ENCODE results near the gene EPHA6.

EPHA6 gene

DNA sequence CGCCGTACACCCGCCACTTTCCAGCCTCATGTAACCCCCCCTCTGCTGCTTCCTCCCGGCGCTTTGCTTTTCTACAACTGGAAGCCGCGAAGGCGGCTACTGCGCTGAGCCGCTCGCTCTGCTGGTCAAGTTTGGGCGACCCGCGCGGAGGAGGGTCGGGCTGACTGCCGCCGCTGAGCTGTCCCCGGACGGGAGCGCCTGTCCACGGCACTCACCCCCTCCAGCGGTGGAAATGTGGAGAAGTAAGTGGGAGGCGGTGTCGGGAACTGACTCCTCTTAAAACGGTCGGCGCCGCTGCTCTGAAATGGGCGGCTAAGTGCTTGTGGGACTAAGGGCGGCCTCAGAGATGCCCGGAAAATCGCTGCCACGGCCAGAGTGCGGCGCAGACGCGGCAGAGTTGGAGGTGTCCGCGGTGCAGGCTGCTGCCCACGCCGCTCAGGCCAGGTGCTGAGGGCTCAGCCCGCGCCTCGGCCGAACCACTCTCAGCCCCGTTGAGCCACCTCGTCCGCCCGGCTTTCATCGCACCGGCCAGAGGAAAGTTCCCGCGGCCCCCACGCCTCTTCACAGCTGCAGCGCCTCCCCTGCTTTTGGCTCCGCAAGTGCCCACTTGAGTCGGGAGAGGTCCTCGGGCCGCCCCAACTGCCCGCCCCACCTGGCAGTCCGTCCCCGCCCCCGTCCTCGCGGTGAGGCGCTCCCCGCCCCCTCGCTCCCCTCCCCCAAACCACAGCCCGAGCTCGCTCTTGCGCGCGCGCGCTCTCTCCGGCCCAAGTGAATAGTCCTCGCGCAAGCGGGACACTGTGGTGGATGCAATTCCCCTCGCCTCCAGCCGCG lies at the start of gene EPHA6:
Gene EPHA6, plus strand, starts transcription at position 775 of the 831 bp plus-strand sequence.
- Mint-ChIP-seq H3K4me3 (peak within 1 kb of the TSS; percentile 57 to 78), H3K36me3 (no peaks in the 10 kb centered on the region), H3K27me3 (peaks cover 27 to 37% of the 10 kb centered on the region in 2 donors), H3K4me1 (peaks cover 9 to 15% of the 10 kb centered on the region in 2 donors), H3K9me3 (no peaks in the 10 kb centered on the region), H3K27ac (no peak within 1 kb of the TSS)
- ATAC-seq (replicated peaks): peak; percentile 8 to 11
- DNase-seq: no peak

DNA sequence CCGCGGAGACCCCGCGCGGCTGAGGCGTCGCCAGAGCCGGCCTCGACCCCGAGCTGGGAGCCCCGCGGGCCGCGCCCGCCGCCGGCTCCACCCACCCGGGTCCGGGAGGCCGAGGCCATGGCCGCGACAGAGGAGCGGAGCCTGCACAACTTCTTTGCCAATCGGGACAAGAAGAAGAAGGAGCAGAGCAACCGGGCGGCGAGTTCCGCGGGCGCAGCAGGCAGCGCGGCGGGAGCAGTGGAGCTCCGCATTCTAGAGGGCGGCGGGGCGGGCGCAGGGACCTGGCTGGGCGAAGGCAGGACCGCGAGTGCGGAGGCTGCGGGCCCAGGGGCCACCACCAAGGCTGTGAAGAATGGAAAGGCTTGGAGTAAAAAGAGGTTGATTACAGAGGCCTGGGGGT lies 37.6 kb upstream of the EPHA6 start:
- Mint-ChIP-seq H3K27me3 (no peaks in the 10 kb centered on the region), H3K4me1 (no peaks in the 10 kb centered on the region), H3K36me3 (no peaks in the 10 kb centered on the region), H3K9me3 (peaks cover 10 to 15% of the 10 kb centered on the region in 2 donors), H3K4me3 (no peak overlapping the region), H3K27ac (no peak overlapping the region)
- no peak for DNase-seq
- no peak for ATAC-seq (replicated peaks)

- Mint-ChIP-seq H3K27ac (no peak overlapping the region), H3K4me3 (no peak overlapping the region), H3K36me3 (no peaks in the 10 kb centered on the region), H3K9me3 (peaks cover 6 to 14% of the 10 kb centered on the region in 2 donors), H3K27me3 (no peaks in the 10 kb centered on the region), H3K4me1 (no peaks in the 10 kb centered on the region)
- DNase-seq (no peak), ATAC-seq (replicated peaks) (no peak)
Observed at GRCh38 chr3:96779810-96780209, 34.6 kb upstream of the EPHA6 start.

DNA sequence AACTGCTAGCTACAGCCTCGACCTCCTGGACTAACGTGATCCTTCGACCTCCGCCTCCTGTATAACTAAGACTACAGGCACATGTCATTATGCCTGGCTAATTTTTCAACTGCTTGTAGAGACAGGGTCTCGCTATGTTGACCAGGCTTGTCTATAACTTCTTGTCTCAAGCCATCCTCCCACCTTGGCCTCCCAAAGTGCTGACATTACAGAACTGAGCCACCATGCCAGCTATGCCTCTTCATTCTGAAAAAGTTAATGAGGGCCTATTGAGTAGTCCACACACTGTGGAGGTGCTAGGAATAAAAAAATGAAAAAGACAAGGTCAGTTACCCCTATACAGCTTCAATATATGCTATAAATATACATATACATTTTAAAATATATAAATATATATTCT lies 18.3 kb upstream of the EPHA6 start:
- no peaks in the 10 kb centered on the region for H3K27me3 Mint-ChIP-seq
- DNase-seq: no peak
- no peak overlapping the region for H3K4me3 Mint-ChIP-seq
- no peak overlapping the region for H3K27ac Mint-ChIP-seq
- no peaks in the 10 kb centered on the region for H3K36me3 Mint-ChIP-seq
- H3K9me3 Mint-ChIP-seq: peaks cover 4 to 5% of the 10 kb centered on the region in 2 donors
- no peak for ATAC-seq (replicated peaks)
- no peaks in the 10 kb centered on the region for H3K4me1 Mint-ChIP-seq

- Mint-ChIP-seq H3K27ac (no peak overlapping the region), H3K27me3 (no peaks in the 10 kb centered on the region), H3K9me3 (peaks cover 3 to 4% of the 10 kb centered on the region in 2 donors), H3K4me3 (no peak overlapping the region), H3K4me1 (no peaks in the 10 kb centered on the region), H3K36me3 (no peaks in the 10 kb centered on the region)
- no peak for DNase-seq
- ATAC-seq (replicated peaks): no peak
Observed at GRCh38 chr3:96803870-96804269, 10.5 kb upstream of the EPHA6 start.

DNA sequence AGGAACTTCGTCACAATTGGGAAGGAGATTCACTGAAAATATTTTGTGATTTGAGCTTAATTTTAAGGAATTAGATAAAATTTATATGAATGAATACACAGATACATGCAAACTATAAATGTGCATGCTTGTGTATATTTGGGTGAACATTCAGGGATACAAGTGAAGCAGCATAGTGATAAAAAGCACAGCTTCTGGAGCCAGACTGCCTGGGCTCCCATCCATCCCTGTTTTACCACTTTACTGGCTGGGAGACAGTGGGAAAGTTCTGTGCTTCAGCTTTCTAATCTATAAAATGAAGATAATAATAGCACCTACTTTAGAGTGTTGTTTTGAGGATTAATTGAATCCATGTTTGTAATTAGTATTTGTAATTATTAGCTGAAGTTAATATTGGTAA lies 8.1 kb upstream of the EPHA6 start:
- Mint-ChIP-seq H3K9me3 (no peaks in the 10 kb centered on the region), H3K27me3 (no peaks in the 10 kb centered on the region), H3K27ac (no peak overlapping the region), H3K36me3 (no peaks in the 10 kb centered on the region), H3K4me1 (no peaks in the 10 kb centered on the region), H3K4me3 (no peak overlapping the region)
- DNase-seq: no peak
- no peak for ATAC-seq (replicated peaks)

DNA sequence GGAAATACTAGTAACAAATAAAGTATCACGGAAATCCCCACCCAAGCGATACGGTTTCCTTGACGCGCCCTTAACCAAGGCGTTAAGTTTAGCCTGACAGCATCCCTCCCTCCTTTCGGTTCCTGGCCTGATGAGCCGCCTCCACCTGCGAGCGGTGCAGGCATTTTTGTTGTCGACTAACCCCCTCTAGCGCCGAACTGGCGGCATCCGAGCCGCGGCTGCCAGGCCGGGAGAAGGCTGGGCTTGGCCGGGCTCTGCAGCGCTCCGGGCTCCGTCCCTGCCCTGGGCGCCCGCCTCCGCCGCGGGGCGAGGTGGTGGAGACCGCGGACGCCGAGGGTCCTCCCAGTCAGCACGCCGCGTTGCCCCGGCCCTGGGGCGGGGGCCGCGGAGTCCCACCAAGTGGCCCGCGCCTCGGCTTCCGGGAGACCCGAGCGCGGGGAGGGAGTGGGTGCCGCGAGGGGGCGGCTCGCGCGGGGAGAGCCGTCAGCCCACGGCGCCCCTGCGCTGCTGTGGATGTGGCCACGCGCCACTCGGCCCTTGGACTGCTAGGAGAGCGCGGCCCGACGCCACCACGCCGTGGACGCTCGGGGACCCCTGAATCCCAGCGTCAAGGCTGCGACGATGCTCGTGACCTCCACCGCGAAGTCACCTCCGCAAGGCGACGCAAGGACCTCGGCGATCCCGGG lies 1.1 kb upstream of the EPHA6 start:
- no peaks in the 10 kb centered on the region for H3K36me3 Mint-ChIP-seq
- DNase-seq: peak; percentile 74
- ATAC-seq (replicated peaks): peak; percentile 97
- peaks cover 27 to 37% of the 10 kb centered on the region in 2 donors for H3K27me3 Mint-ChIP-seq
- no peaks in the 10 kb centered on the region for H3K9me3 Mint-ChIP-seq
- peaks cover 9 to 15% of the 10 kb centered on the region in 2 donors for H3K4me1 Mint-ChIP-seq
- H3K27ac Mint-ChIP-seq: no peak overlapping the region
- peak overlapping the region; percentile 5 to 78 for H3K4me3 Mint-ChIP-seq

DNA sequence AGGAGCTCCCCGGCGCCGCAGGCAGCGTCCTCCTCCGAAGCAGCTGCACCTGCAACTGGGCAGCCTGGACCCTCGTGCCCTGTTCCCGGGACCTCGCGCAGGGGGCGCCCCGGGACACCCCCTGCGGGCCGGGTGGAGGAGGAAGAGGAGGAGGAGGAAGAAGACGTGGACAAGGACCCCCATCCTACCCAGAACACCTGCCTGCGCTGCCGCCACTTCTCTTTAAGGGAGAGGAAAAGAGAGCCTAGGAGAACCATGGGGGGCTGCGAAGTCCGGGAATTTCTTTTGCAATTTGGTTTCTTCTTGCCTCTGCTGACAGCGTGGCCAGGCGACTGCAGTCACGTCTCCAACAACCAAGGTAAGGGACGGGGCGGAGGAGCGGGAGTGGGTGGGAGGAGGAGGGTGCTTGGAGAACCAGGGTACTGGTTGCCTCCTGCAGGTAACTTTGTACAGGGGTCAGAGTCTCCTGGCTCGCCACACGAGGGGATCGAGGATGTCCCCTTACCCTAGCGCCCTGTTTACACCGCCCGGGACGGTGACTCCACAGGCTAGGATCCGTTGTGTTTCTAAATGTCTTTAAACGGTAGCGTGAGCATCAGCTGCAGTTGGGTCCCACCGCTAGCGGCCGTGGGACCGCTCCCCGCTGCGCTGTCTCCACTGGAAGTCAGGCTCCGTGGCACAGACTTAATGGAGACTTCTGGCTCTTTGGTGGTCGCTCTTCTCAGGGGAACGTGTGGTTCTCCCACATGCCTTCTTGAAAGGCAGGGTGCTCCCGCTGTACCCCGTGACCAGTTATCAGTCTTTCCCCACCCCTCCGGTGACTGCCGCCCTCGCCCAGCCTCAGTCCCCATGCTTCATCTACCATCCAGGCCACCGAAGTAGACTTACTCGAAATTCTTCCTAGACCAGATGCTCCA lies 515 bp downstream of the EPHA6 start:
- Mint-ChIP-seq H3K4me1 (peaks cover 9 to 15% of the 10 kb centered on the region in 2 donors), H3K36me3 (no peaks in the 10 kb centered on the region), H3K27ac (no peak overlapping the region), H3K27me3 (peaks cover 27 to 37% of the 10 kb centered on the region in 2 donors), H3K4me3 (peak overlapping the region in 1 of 2 donors; percentile 30), H3K9me3 (no peaks in the 10 kb centered on the region)
- DNase-seq: no peak
- ATAC-seq (replicated peaks): no peak

GRCh38 chr3:96831175-96831574 lies 16.8 kb downstream of the EPHA6 start:
- Mint-ChIP-seq H3K36me3 (no peaks in the 10 kb centered on the region), H3K4me3 (no peak overlapping the region), H3K27me3 (no peaks in the 10 kb centered on the region), H3K4me1 (no peaks in the 10 kb centered on the region), H3K9me3 (no peaks in the 10 kb centered on the region), H3K27ac (no peak overlapping the region)
- DNase-seq (no peak), ATAC-seq (replicated peaks) (no peak)

DNA sequence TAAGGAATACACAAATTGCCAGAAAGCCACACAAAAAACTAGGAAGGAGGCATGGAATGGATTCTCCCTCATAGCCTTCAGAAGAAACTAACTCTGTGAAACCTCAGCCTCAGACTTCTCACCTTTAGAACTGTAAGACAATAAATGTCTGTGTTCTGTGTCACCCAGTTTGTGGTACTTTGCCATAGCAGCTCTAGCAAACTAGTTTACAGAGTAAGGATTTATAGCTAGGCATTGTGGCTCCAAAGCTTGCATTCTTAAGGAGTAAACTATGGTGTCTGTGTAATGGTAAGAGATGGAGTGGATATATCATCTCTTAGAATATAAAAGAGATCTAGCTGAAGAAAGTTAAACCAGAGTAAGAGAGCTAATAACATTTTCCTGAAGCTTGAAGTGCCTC lies 18.9 kb downstream of the EPHA6 start:
- Mint-ChIP-seq H3K36me3 (no peaks in the 10 kb centered on the region), H3K4me1 (no peaks in the 10 kb centered on the region), H3K27me3 (no peaks in the 10 kb centered on the region), H3K9me3 (peaks cover 0 to 3% of the 10 kb centered on the region in 2 donors), H3K27ac (no peak overlapping the region), H3K4me3 (no peak overlapping the region)
- DNase-seq (no peak), ATAC-seq (replicated peaks) (no peak)

GRCh38 chr3:96836153-96836915 lies 21.9 kb downstream of the EPHA6 start:
- H3K4me1 Mint-ChIP-seq: no peaks in the 10 kb centered on the region
- ATAC-seq (replicated peaks) (no peak), DNase-seq (no peak)
- H3K27ac Mint-ChIP-seq: no peak overlapping the region
- H3K9me3 Mint-ChIP-seq: peaks cover 0 to 3% of the 10 kb centered on the region in 2 donors
- H3K36me3 Mint-ChIP-seq: no peaks in the 10 kb centered on the region
- no peak overlapping the region for H3K4me3 Mint-ChIP-seq
- H3K27me3 Mint-ChIP-seq: no peaks in the 10 kb centered on the region

- no peaks in the 10 kb centered on the region for H3K27me3 Mint-ChIP-seq
- no peak overlapping the region for H3K27ac Mint-ChIP-seq
- no peaks in the 10 kb centered on the region for H3K4me1 Mint-ChIP-seq
- no peak for DNase-seq
- ATAC-seq (replicated peaks): no peak
- no peaks in the 10 kb centered on the region for H3K9me3 Mint-ChIP-seq
- H3K36me3 Mint-ChIP-seq: no peaks in the 10 kb centered on the region
- H3K4me3 Mint-ChIP-seq: no peak overlapping the region
Observed at GRCh38 chr3:96843505-96844203, 29.3 kb downstream of the EPHA6 start.

DNA sequence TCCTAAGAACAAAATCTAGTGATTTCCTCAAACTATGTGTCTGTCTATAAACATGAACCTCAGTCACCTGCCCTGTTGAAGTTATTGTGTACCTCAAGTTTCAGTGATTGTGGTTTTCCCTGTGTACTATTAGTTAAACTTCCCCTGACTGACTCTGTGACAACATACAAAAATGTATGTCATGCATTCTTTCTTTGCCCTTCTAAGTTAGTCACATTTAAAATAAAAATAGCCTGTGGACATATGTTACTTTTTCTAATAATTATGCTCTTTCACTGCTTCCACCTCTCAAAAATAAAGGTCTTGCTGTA lies 29.8 kb downstream of the EPHA6 start:
- ATAC-seq (replicated peaks) (no peak), DNase-seq (no peak)
- Mint-ChIP-seq H3K27me3 (no peaks in the 10 kb centered on the region), H3K4me3 (no peak overlapping the region), H3K9me3 (no peaks in the 10 kb centered on the region), H3K36me3 (no peaks in the 10 kb centered on the region), H3K27ac (no peak overlapping the region), H3K4me1 (no peaks in the 10 kb centered on the region)
